HCT116 (cell line): ENCODE results near the gene MOGAT3. TPM values are rescaled to one million over a fixed set of nuclear protein-coding genes. Genes with fewer than 3 reads are reported as not detected.

ENCODE experiments used
- ATAC-seq: fragments of 200-7000 bp; cut with Tn5 transposase; 2 replicates; pipeline ENCODE4 v1.9.1; 2020; ENCODE audit warnings: mild to moderate bottlenecking, moderate library complexity
- BruUV-seq: library from RNA; stranded (reverse); fragments of 400-500 nt; replicated peaks from 2 replicates; lab custom pipeline; 2021; lab: Mats Ljungman, UMichigan
- CTCF ChIA-PET: fragments of 300-600 bp; sonication (Branson Sonifier 250); formaldehyde crosslinking; loops from one replicate; lab custom pipeline; 2021; ENCODE audit warnings: antibody characterized with exemption; lab: Charles Lee
- POLR2A ChIA-PET: fragments of 300-600, 350-600 bp; sonication (Branson Sonifier 250); formaldehyde crosslinking; loops from one replicate; lab custom pipeline; 2021; ENCODE audit warnings: antibody characterized with exemption; lab: Charles Lee
- RAD21 ChIA-PET, 2 experiments: fragments of 300-600 bp; sonication (Branson Sonifier 250); formaldehyde crosslinking; loops; one replicate each; lab custom pipeline; 2023; ENCODE audit warnings: low total read pairs in 2 of 2; ENCODE audit not compliant: uncharacterized antibody in 2 of 2, unreplicated experiment in 2 of 2, low non-redundant PET in 1 of 2; lab: Charles Lee
- DNase-seq: peaks from one replicate; pipeline ENCODE4 v3.0.0-alpha.2; 2010; ENCODE audit warnings: low read depth, low spot score
- H2AFZ ChIP-seq: fragments of 200-600 bp; shearing (Covaris generic), sonication (generic); 2 replicates; pipeline ENCODE4 v1.6.1; 2017; ENCODE audit warnings: low read depth, mixed run types, mixed read lengths, antibody characterized with exemption, low read length; ENCODE audit not compliant: poor library complexity, severe bottlenecking
- H3K27ac ChIP-seq: 2 replicates; pipeline ENCODE4 v1.5.1; 2012; ENCODE audit warnings: low read depth, low read length
- H3K27me3 ChIP-seq: fragments of 200-600 bp; sonication (generic); 2 replicates; pipeline ENCODE4 v1.6.1; 2016; ENCODE audit warnings: mixed run types, low read length, mixed read lengths; ENCODE audit not compliant: insufficient read depth
- H3K36me3 ChIP-seq, 2 experiments: fragments of 200-500 bp in 1 of 2; fragments of 200-600 bp in 1 of 2; sonication (Bioruptor generic) in 1 of 2; sonication (generic) in 1 of 2; 2 replicates each; pipeline versions ENCODE4 v1.5.1 to v1.6.1; 2014 to 2016; ENCODE audit warnings: low read length in 2 of 2, inconsistent platforms in 1 of 2, mixed read lengths in 1 of 2, mixed run types in 1 of 2; ENCODE audit not compliant: insufficient read depth in 2 of 2, control insufficient read depth in 1 of 2
- H3K4me1 ChIP-seq, 2 experiments: fragments of 200-600 bp in 1 of 2; sonication (generic) in 1 of 2; 2 replicates each; pipeline versions ENCODE4 v1.5.1 to v1.6.1; 2012 to 2017; ENCODE audit warnings: low read length in 2 of 2, inconsistent platforms in 1 of 2, mild to moderate bottlenecking in 1 of 2, mixed read lengths in 1 of 2, mixed run types in 1 of 2, moderate library complexity in 1 of 2; ENCODE audit not compliant: insufficient read depth in 2 of 2, control insufficient read depth in 1 of 2
- H3K4me2 ChIP-seq: fragments of 200-600 bp; sonication (generic); 2 replicates; pipeline ENCODE4 v1.6.1; 2017; ENCODE audit warnings: mixed run types, low read length, mixed read lengths
- H3K4me3 ChIP-seq, 2 experiments: fragments of 200-600 bp in 1 of 2; sonication (generic) in 1 of 2; replicated peaks in 1 of 2; 2 replicates each; pipeline ENCODE4 v1.5.1; 2011 to 2016; ENCODE audit warnings: low read length in 2 of 2, control low read depth in 1 of 2, low read depth in 1 of 2, mild to moderate bottlenecking in 1 of 2, mixed read lengths in 1 of 2, mixed run types in 1 of 2
- H3K79me2 ChIP-seq: fragments of 200-600 bp; sonication (generic); 2 replicates; pipeline ENCODE4 v1.6.1; 2017; ENCODE audit warnings: mild to moderate bottlenecking, mixed run types, low read length, moderate library complexity, mixed read lengths; ENCODE audit not compliant: insufficient read depth
- H3K9ac ChIP-seq: fragments of 200-600 bp; sonication (generic); 2 replicates; pipeline ENCODE4 v1.6.1; 2016; ENCODE audit warnings: low read length, mixed read lengths
- H3K9me2 ChIP-seq: fragments of 200-600 bp; sonication (generic), shearing (Covaris generic); 2 replicates; pipeline ENCODE4 v1.6.1; 2017; ENCODE audit warnings: mixed run types, mild to moderate bottlenecking, moderate library complexity; ENCODE audit not compliant: insufficient read depth
- H3K9me3 ChIP-seq, 2 experiments: fragments of 200-500 bp in 1 of 2; fragments of 200-600 bp in 1 of 2; sonication (Bioruptor generic) in 1 of 2; sonication (generic) in 1 of 2; 2 replicates each; pipeline ENCODE4 v1.6.1; 2014 to 2017; ENCODE audit warnings: low read length in 2 of 2, mixed read lengths in 2 of 2, inconsistent platforms in 1 of 2, low read depth in 1 of 2, mild to moderate bottlenecking in 1 of 2, mixed run types in 1 of 2, moderate library complexity in 1 of 2; ENCODE audit not compliant: control insufficient read depth in 1 of 2, insufficient read depth in 1 of 2
- H4K20me1 ChIP-seq: fragments of 200-600 bp; sonication (generic), shearing (Covaris generic); 2 replicates; pipeline ENCODE4 v1.6.1; 2017; ENCODE audit warnings: mixed run types, mild to moderate bottlenecking, moderate library complexity; ENCODE audit not compliant: insufficient read depth
- CBX3 ChIP-seq: IDR thresholded peaks from 2 replicates; pipeline ENCODE4 v1.6.1; 2012; ENCODE audit warnings: low read depth
- EGR1 ChIP-seq: IDR thresholded peaks from 2 replicates; pipeline ENCODE4 v1.6.1; 2012; ENCODE audit warnings: low read depth
- ELF1 ChIP-seq: IDR thresholded peaks from 2 replicates; pipeline ENCODE4 v1.6.1; 2012; ENCODE audit warnings: low read depth, borderline replicate concordance
- POLR2A ChIP-seq: IDR thresholded peaks from 2 replicates; pipeline ENCODE4 v1.7.0; 2011; ENCODE audit warnings: borderline replicate concordance; ENCODE audit not compliant: insufficient read depth, insufficient read length; ENCODE audit errors: extremely low read depth
- POLR2AphosphoS5 ChIP-seq: IDR thresholded peaks from 2 replicates; pipeline ENCODE4 v1.6.1; 2011; ENCODE audit warnings: mild to moderate bottlenecking, low read depth, low read length, moderate library complexity
- ZFX ChIP-seq: fragments of 450-650 bp; IDR thresholded peaks from 2 replicates; pipeline ENCODE4 v1.6.1; 2017
- intact Hi-C: fragments of 100-400 bp; cut with micrococcal nuclease; formaldehyde crosslinking; loops from 2 replicates; pipeline ENCODE4 v1.10.0; 2022
- total RNA-seq: library from RNA; stranded (reverse); gene quantifications from one replicate; pipeline ENCODE4 v1.2.1, GENCODE V29; 2021; ENCODE audit not compliant: unreplicated experiment

MOGAT3 gene
- total RNA-seq, 1 experiment from 2014 or later: not detected

DNA sequence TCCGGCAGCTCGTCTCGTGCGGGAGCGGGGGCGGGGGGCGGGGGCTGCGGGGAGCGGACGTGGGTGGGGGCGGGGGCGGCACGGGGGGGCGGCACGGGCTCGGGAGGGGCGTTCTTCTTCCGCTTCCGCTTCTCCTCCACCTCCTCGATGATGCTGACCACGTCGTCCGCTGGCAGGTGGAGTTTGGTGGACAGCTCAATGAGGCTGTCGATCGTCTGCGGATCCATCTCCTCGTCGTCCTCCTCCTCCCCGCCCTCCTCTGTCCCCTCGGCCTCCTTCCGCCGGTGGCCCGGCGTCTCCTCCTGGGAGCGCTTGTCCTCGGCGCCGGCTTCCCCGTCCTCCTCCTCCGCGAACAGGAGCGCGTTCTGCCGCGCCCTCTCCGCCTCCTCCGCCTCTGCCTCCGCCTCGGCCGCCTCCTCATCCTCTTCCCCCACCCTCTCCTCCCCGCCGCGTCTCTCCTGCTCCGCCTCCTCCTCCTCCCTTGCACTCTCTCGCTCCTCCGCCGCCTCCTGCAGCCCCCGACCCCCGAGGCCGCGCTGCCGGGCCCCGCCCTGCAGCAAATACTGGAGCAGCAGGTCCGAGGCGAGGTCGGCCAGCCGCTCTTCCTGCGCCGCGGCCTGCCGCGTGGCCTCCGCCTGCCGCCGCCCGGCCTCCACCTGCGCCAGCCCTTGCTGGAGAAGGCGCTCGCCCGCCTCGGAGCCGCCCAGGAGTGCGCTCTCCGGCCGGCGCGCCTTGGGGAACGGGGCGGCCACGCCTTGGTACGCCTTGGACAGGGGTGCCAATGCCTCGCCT, 37.4 kb downstream of the MOGAT3 start:
- no peak overlapping the region for H2AFZ ChIP-seq
- RAD21 ChIA-PET: interaction anchor here in 1 of 2 experiments (1.4 kb wide), 1 partner anchor 19 kb away, joined by 3 read pairs; no protein-coding TSS in a partner anchor
- CTCF ChIA-PET: interaction anchor here (1.0 to 3.0 kb wide), 7 partner anchors 10 to 127 kb away, joined by 3 to 16 read pairs (median 4); no protein-coding TSS in a partner anchor
- peak; percentile 73 for DNase-seq
- peaks cover 11% of the 10 kb centered on the region; the same call in 1 of the 2 replicates for H3K79me2 ChIP-seq
- H3K9me3 ChIP-seq: no peaks in the 10 kb centered on the region
- intact Hi-C loops: no loop called here
- POLR2A ChIA-PET: interaction anchor here (0.9 to 2.5 kb wide), 13 partner anchors 8 to 119 kb away, joined by 3 to 23 read pairs (median 7); partner anchors contain the start of genes AP1S1, FIS1, PLOD3 and SERPINE1
- H3K36me3 ChIP-seq: peaks cover 3 to 9% of the 10 kb centered on the region in 2 experiments; a peak in 3 of 4 replicates
- H3K4me1 ChIP-seq: peaks cover 61 to 97% of the 10 kb centered on the region in 2 experiments
- peak overlapping the region; percentile 73 to 78 for H3K4me3 ChIP-seq
- H3K27me3 ChIP-seq: no peaks in the 10 kb centered on the region
- peak overlapping the region; percentile 85 for H3K4me2 ChIP-seq
- H3K9me2 ChIP-seq: no peaks in the 10 kb centered on the region
- BruUV-seq: no TSS peak
- peak overlapping the region; percentile 79 for H3K9ac ChIP-seq
- no peak for TF ChIP-seq CBX3
- no peak for TF ChIP-seq ELF1
- TF ChIP-seq ZFX: peak; percentile 68; the same call in 1 of the 2 replicates
- TF ChIP-seq POLR2AphosphoS5: peak; percentile 77
- TF ChIP-seq, all 23 proteins: peak for 2
- ATAC-seq: peak; percentile 41
- Histone ChIP-seq H3K27ac (peak overlapping the region; percentile 97), H4K20me1 (no peaks in the 10 kb centered on the region)

DNA sequence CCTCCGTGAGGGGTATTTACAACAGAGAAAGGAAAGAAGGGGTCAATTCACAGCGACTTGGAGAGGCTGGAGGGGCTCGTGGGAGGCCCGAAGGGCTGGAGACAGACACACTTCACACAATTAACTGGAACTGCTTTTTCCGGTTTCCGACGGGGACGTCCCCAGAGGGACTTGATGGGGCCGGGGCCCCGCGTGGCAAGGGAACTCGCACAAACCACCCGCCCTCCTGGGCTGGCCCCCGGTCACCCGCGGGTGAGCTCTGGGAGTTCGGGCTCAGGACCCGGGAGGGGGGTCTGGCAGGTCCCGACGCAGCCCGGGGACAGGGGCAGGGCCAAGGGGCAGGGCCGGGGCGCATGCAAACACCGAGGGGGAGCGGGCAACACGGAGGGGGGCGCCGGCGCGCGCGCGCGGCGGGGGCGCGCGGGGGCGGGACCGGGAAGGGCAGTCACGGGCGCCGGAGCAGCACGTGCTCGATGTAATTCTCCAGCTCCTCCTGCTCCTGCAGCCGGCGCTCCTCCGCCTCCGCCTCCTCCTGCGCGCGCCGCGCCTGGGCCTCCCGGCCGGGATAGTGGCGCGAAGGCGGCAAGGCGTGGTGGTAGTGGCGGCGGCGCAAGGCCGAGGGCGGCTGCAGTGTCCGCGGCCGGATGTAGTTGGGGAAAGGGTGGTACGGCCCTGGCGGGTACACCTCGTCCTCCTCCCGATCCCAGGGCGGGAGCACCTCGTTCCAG, 38.1 kb downstream of the MOGAT3 start:
- intact Hi-C loops: no loop called here
- Histone ChIP-seq H3K36me3 (peaks cover 3 to 16% of the 10 kb centered on the region in 2 experiments; a peak in 3 of 4 replicates), H3K79me2 (peaks cover 16% of the 10 kb centered on the region; the same call in 1 of the 2 replicates), H3K9me3 (no peaks in the 10 kb centered on the region), H2AFZ (no peak overlapping the region), H4K20me1 (no peaks in the 10 kb centered on the region), H3K9me2 (no peaks in the 10 kb centered on the region), H3K9ac (peak overlapping the region; percentile 79), H3K4me3 (peak overlapping the region; percentile 51 to 73), H3K27ac (peak overlapping the region; percentile 97), H3K27me3 (no peaks in the 10 kb centered on the region), H3K4me2 (peak overlapping the region; percentile 85), H3K4me1 (peaks cover 55 to 97% of the 10 kb centered on the region in 2 experiments)
- no TSS peak for BruUV-seq
- RAD21 ChIA-PET: interaction anchor here in 1 of 2 experiments (1.4 kb wide), 1 partner anchor 19 kb away, joined by 3 read pairs; no protein-coding TSS in a partner anchor
- TF ChIP-seq ZFX (peak; percentile 9; the same call in 1 of the 2 replicates), POLR2A (peak; percentile 37), EGR1 (no peak), POLR2AphosphoS5 (peak; percentile 85)
- POLR2A ChIA-PET: interaction anchor here (0.7 to 2.4 kb wide), 13 partner anchors 9 to 157 kb away, joined by 3 to 18 read pairs (median 4); partner anchors contain the start of genes AP1S1, FIS1, PLOD3 and SERPINE1
- DNase-seq (no peak), ATAC-seq (peak; percentile 45)
- CTCF ChIA-PET: interaction anchor here (1.0 to 2.3 kb wide), 6 partner anchors 11 to 128 kb away, joined by 3 to 12 read pairs (median 4); no protein-coding TSS in a partner anchor
